H9 (cell line): ENCODE data around the gene EIF6. TPM values are rescaled to one million over a fixed set of nuclear protein-coding genes. Genes with fewer than 3 reads are reported as not detected.

Experiments
- DNase-seq: peaks from one replicate; pipeline ENCODE4 v3.0.0-alpha.2; 2017
- H2AFZ ChIP-seq: one replicate; pipeline ENCODE4 v1.6.1; 2013; ENCODE audit warnings: mild to moderate bottlenecking, low read length, control low read depth, moderate library complexity
- H2AK5ac ChIP-seq: 2 replicates; pipeline ENCODE4 v1.6.1; 2013; ENCODE audit warnings: low read length, control low read depth, mixed read lengths; ENCODE audit not compliant: insufficient read length
- H2BK120ac ChIP-seq: one replicate; pipeline ENCODE4 v1.6.1; 2013; ENCODE audit warnings: low read depth, mild to moderate bottlenecking, low read length, control low read depth, inconsistent platforms; ENCODE audit not compliant: poor library complexity, severe bottlenecking
- H2BK12ac ChIP-seq: 2 replicates; pipeline ENCODE4 v1.6.1; 2013; ENCODE audit warnings: low read length, control low read depth, mixed read lengths, low read depth; ENCODE audit not compliant: insufficient read length
- H2BK15ac ChIP-seq: 2 replicates; pipeline ENCODE4 v1.6.1; 2013; ENCODE audit warnings: low read depth, low read length, control low read depth
- H2BK20ac ChIP-seq: one replicate; pipeline ENCODE4 v1.6.1; 2013; ENCODE audit warnings: low read depth, mild to moderate bottlenecking, low read length, control low read depth, inconsistent platforms; ENCODE audit not compliant: poor library complexity, severe bottlenecking
- H2BK5ac ChIP-seq: 2 replicates; pipeline ENCODE4 v1.6.1; 2013; ENCODE audit warnings: low read length, control low read depth, mixed read lengths; ENCODE audit not compliant: insufficient read length
- H3K14ac ChIP-seq: 2 replicates; pipeline ENCODE4 v1.6.1; 2013; ENCODE audit warnings: low read length, control low read depth; ENCODE audit not compliant: insufficient read depth
- H3K18ac ChIP-seq: 2 replicates; pipeline ENCODE4 v1.6.1; 2013; ENCODE audit warnings: low read depth, mild to moderate bottlenecking, mixed read lengths, low read length, control low read depth; ENCODE audit not compliant: insufficient read length
- H3K23ac ChIP-seq: 2 replicates; pipeline ENCODE4 v1.6.1; 2013; ENCODE audit warnings: low read length, control low read depth, mixed read lengths, low read depth; ENCODE audit not compliant: insufficient read length
- H3K23me2 ChIP-seq: 2 replicates; pipeline ENCODE4 v1.6.1; 2013; ENCODE audit warnings: low read depth, mild to moderate bottlenecking, mixed read lengths, low read length, control low read depth; ENCODE audit not compliant: insufficient read length, poor library complexity, severe bottlenecking
- H3K27ac ChIP-seq: 2 replicates; pipeline ENCODE4 v1.5.1; 2013; ENCODE audit warnings: low read length, control low read depth, mixed read lengths, low read depth; ENCODE audit not compliant: insufficient read length
- H3K27me3 ChIP-seq: 2 replicates; pipeline ENCODE4 v1.6.1; 2013; ENCODE audit warnings: low read length, control low read depth, inconsistent platforms; ENCODE audit not compliant: insufficient read depth
- H3K4ac ChIP-seq: 2 replicates; pipeline ENCODE4 v1.6.1; 2013; ENCODE audit warnings: low read depth, mild to moderate bottlenecking, control low read depth, inconsistent platforms, low read length, moderate library complexity
- H3K4me1 ChIP-seq: 2 replicates; pipeline ENCODE4 v1.6.1; 2013; ENCODE audit warnings: low read length, control low read depth, inconsistent platforms; ENCODE audit not compliant: insufficient read depth
- H3K4me2 ChIP-seq: 2 replicates; pipeline ENCODE4 v1.6.1; 2013; ENCODE audit warnings: low read length, control low read depth, mixed read lengths; ENCODE audit not compliant: insufficient read length, insufficient read depth
- H3K56ac ChIP-seq: 2 replicates; pipeline ENCODE4 v1.6.1; 2013; ENCODE audit warnings: low read depth, mild to moderate bottlenecking, mixed read lengths, low read length, control low read depth; ENCODE audit not compliant: insufficient read length
- H3K79me1 ChIP-seq: 2 replicates; pipeline ENCODE4 v1.6.1; 2013; ENCODE audit warnings: low read depth, mild to moderate bottlenecking, moderate library complexity, low read length, control low read depth, inconsistent platforms; ENCODE audit not compliant: insufficient read depth, poor library complexity, severe bottlenecking
- H3K79me2 ChIP-seq: 2 replicates; pipeline ENCODE4 v1.6.1; 2013; ENCODE audit warnings: low read length, control low read depth, inconsistent platforms; ENCODE audit not compliant: insufficient read depth
- H3K9ac ChIP-seq: 2 replicates; pipeline ENCODE4 v1.6.1; 2013; ENCODE audit warnings: low read length, control low read depth, mixed read lengths; ENCODE audit not compliant: insufficient read length; ENCODE audit errors: extremely low read depth
- H3K9me3 ChIP-seq: one replicate; pipeline ENCODE4 v1.6.1; 2013; ENCODE audit warnings: low read depth, low read length, inconsistent platforms; ENCODE audit not compliant: control insufficient read depth
- H3T11ph ChIP-seq: one replicate; pipeline ENCODE4 v1.6.1; 2013; ENCODE audit warnings: mild to moderate bottlenecking, low read length, control low read depth, inconsistent platforms
- H4K20me1 ChIP-seq: one replicate; pipeline ENCODE4 v1.6.1; 2013; ENCODE audit not compliant: control insufficient read depth, insufficient read length, insufficient read depth
- H4K5ac ChIP-seq: 2 replicates; pipeline ENCODE4 v1.6.1; 2013; ENCODE audit warnings: low read depth, mild to moderate bottlenecking, mixed read lengths, low read length, control low read depth; ENCODE audit not compliant: insufficient read length
- H4K8ac ChIP-seq: replicated peaks from 2 replicates; pipeline ENCODE4 v1.6.1; 2013; ENCODE audit warnings: low read length, control low read depth, mixed read lengths, low read depth; ENCODE audit not compliant: insufficient read length
- H4K91ac ChIP-seq: 2 replicates; pipeline ENCODE4 v1.6.1; 2013; ENCODE audit warnings: low read depth, mild to moderate bottlenecking, moderate library complexity, mixed read lengths, low read length, control low read depth; ENCODE audit not compliant: insufficient read length
- H3K27ac Mint-ChIP-seq, 3 experiments: 2 replicates in 2 of 3; 3 replicates in 1 of 3; pipeline ENCODE4 v1.8.0; 2020 to 2021; ENCODE audit warnings: mixed read lengths in 3 of 3, mild to moderate bottlenecking in 1 of 3, moderate library complexity in 1 of 3
- H3K27me3 Mint-ChIP-seq: 2 replicates; pipeline ENCODE4 v1.8.0; 2021; ENCODE audit warnings: low read depth, mild to moderate bottlenecking, moderate library complexity, mixed read lengths
- H3K36me3 Mint-ChIP-seq, 3 experiments: 2 replicates in 2 of 3; 3 replicates in 1 of 3; pipeline ENCODE4 v1.8.0; 2020 to 2021; ENCODE audit warnings: low read depth in 3 of 3, mixed read lengths in 3 of 3; ENCODE audit not compliant: insufficient read depth in 1 of 3
- H3K4me1 Mint-ChIP-seq, 2 experiments: 2 replicates each; pipeline ENCODE4 v1.8.0; 2020; ENCODE audit warnings: mixed read lengths in 2 of 2
- H3K4me3 Mint-ChIP-seq, 2 experiments: 2 replicates in 1 of 2; 3 replicates in 1 of 2; pipeline ENCODE4 v1.8.0; 2020 to 2021; ENCODE audit warnings: mild to moderate bottlenecking in 2 of 2, mixed read lengths in 2 of 2, moderate library complexity in 1 of 2
- H3K9me3 Mint-ChIP-seq, 2 experiments: 2 replicates in 1 of 2; 3 replicates in 1 of 2; pipeline ENCODE4 v1.8.0; 2020; ENCODE audit warnings: mild to moderate bottlenecking in 2 of 2, mixed read lengths in 2 of 2, moderate library complexity in 1 of 2
- WGBS: extraction: QIAGEN DNeasy Blood & Tissue Kit; methylation state at CpG from one replicate; pipeline ENCODE4 v1.1.7; 2013; ENCODE audit warnings: missing lambda C conversion rate, low lambda C conversion rate, mixed read lengths; ENCODE audit not compliant: insufficient read length; ENCODE audit errors: extremely low coverage; 5-methylcytosine and 5-hydroxymethylcytosine counted together
- total RNA-seq: library from RNA; stranded (reverse); gene quantifications from 2 replicates; pipeline ENCODE4 v1.2.1, GENCODE V29; 2021
- TF ChIP-seq, protein P1 (sequence below): fragments of 200-600 bp; sonication (generic); conservative IDR thresholded peaks from 3 replicates; pipeline ENCODE4 v1.8.0; 2021; ENCODE audit warnings: antibody characterized with exemption, mild to moderate bottlenecking

The EIF6 gene
- total RNA-seq, 1 experiment from 2014 or later, result 150 TPM

DNA sequence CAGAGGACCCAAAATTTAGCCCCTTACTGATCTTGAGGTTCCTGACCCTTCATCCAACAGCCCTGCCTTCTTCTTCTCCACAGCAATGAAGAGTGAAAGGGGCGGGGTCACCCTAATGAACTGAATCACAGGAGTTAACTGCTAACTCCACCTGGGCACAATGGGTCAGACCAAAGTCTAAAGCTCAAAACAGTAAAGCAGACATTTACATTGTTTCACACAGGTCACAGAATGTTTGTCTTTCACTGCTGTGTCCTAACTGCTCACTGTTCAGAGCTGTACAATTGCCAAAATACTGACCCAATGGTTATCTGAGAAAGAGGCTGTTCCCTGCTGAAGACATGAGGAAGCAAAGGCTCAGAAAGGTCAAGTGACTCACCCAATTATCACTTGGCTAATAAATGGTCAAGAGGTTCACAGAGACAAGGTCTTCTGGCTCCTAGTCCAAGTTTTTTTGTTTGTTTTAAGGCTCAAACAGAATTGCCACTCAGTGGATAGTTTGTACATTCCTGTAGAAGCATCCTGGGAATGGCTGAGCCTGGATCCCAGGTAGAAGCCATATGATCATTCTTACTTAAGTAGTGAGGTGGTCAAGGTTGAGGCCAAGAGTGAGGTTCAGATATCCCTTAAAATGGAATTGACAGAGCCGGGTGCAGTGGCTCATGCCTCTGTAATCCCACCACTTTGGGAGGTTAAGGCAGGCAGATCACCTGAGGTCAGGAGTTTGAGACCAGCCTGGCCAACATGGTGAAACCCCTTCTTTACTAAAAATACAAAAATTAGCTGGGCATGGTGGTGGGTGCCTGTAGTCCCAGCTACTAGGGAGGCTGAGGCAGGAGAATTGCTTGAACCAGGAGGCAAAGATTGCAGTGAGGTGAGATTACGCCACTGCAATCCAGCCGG, 42.8 kb upstream of the EIF6 start:
- H3K56ac ChIP-seq, result no peak overlapping the region
- H3K9ac ChIP-seq, result no peak overlapping the region
- H3K4ac ChIP-seq, result no peak overlapping the region
- H3K4me3 Mint-ChIP-seq, result no peak overlapping the region
- H3K9me3 Mint-ChIP-seq, result no peaks in the 10 kb centered on the region
- no peak overlapping the region for H4K91ac ChIP-seq
- no peaks in the 10 kb centered on the region for H3K79me1 ChIP-seq
- H2BK15ac ChIP-seq, result no peak overlapping the region
- H3K9me3 ChIP-seq, result no peaks in the 10 kb centered on the region
- no peak overlapping the region for H2BK5ac ChIP-seq
- no peak overlapping the region for H2AK5ac ChIP-seq
- no peaks in the 10 kb centered on the region for H3K79me2 ChIP-seq
- no peak overlapping the region for H4K8ac ChIP-seq
- no peak overlapping the region for H3T11ph ChIP-seq
- no peak for DNase-seq
- TF ChIP-seq, protein P1, sequence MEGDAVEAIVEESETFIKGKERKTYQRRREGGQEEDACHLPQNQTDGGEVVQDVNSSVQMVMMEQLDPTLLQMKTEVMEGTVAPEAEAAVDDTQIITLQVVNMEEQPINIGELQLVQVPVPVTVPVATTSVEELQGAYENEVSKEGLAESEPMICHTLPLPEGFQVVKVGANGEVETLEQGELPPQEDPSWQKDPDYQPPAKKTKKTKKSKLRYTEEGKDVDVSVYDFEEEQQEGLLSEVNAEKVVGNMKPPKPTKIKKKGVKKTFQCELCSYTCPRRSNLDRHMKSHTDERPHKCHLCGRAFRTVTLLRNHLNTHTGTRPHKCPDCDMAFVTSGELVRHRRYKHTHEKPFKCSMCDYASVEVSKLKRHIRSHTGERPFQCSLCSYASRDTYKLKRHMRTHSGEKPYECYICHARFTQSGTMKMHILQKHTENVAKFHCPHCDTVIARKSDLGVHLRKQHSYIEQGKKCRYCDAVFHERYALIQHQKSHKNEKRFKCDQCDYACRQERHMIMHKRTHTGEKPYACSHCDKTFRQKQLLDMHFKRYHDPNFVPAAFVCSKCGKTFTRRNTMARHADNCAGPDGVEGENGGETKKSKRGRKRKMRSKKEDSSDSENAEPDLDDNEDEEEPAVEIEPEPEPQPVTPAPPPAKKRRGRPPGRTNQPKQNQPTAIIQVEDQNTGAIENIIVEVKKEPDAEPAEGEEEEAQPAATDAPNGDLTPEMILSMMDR, result no peak
- H4K20me1 ChIP-seq, result no peaks in the 10 kb centered on the region
- H3K18ac ChIP-seq, result no peak overlapping the region
- no peak overlapping the region for H2BK12ac ChIP-seq
- H3K4me2 ChIP-seq, result no peak overlapping the region
- no peak overlapping the region for H3K27ac ChIP-seq
- no peak overlapping the region for H2AFZ ChIP-seq
- WGBS, result no CpG with 5 or more reads among the region's 4 CpGs
- no peak overlapping the region for H3K23ac ChIP-seq
- H3K27ac Mint-ChIP-seq, result no peak overlapping the region; a peak in 1 of 7 replicates
- no peaks in the 10 kb centered on the region for H3K36me3 Mint-ChIP-seq
- H3K14ac ChIP-seq, result no peak overlapping the region
- no peaks in the 10 kb centered on the region for H3K27me3 ChIP-seq
- H3K27me3 Mint-ChIP-seq, result no peaks in the 10 kb centered on the region
- 0 out of 2 replicates have a peak, but pooled peaks cover 2% of the 10 kb centered on the region for H3K4me1 ChIP-seq
- H3K23me2 ChIP-seq, result no peaks in the 10 kb centered on the region
- no peak overlapping the region for H4K5ac ChIP-seq
- H3K4me1 Mint-ChIP-seq, result peaks cover 5 to 6% of the 10 kb centered on the region in 2 experiments
- no peak overlapping the region for H2BK20ac ChIP-seq
- H2BK120ac ChIP-seq, result no peak overlapping the region
